Endothelial cell of umbilical vein (primary cell): Measurements from ENCODE around the gene CLEC4M. TPM values are rescaled to one million over a fixed set of nuclear protein-coding genes. Genes with fewer than 3 reads are reported as not detected.

Source experiments
- BruUV-seq: library from RNA; stranded (reverse); fragments of 400-500 nt; replicated peaks from 2 replicates; lab custom pipeline; 2021; lab: Mats Ljungman, UMichigan
- CTCF ChIA-PET: fragments of 300-600, 350-600 bp; sonication (Branson Sonifier 250); formaldehyde crosslinking; loops from one replicate; lab custom pipeline; 2021; ENCODE audit warnings: antibody characterized with exemption, inconsistent platforms; lab: Charles Lee
- POLR2A ChIA-PET: fragments of 300-600, 350-600 bp; sonication (Branson Sonifier 250); formaldehyde crosslinking; loops from one replicate; lab custom pipeline; 2021; ENCODE audit warnings: antibody characterized with exemption, inconsistent platforms; lab: Charles Lee
- DNase-seq: peaks from one replicate; pipeline ENCODE4 v3.0.0-alpha.2; 2011; ENCODE audit warnings: low read depth, low spot score
- FAIRE-seq: peaks from 2 replicates; lab custom pipeline; 2011; peaks lifted over from hg19 to GRCh38; lab: Jason Lieb, UNC
- H2AFZ ChIP-seq: 2 replicates; pipeline ENCODE4 v1.6.0; 2012; ENCODE audit warnings: low read depth, low read length, control low read depth, inconsistent platforms
- H3K27ac ChIP-seq: 2 replicates; pipeline ENCODE4 v1.5.1; 2011; ENCODE audit warnings: low read depth, mild to moderate bottlenecking, control low read depth, low read length, moderate library complexity; ENCODE audit not compliant: insufficient read depth
- H3K27me3 ChIP-seq, 2 experiments: 2 replicates each; pipeline versions ENCODE4 v1.6.0 to v1.6.1; 2011; ENCODE audit warnings: low read length in 2 of 2, mixed read lengths in 1 of 2; ENCODE audit not compliant: control insufficient read depth in 2 of 2, insufficient read depth in 2 of 2
- H3K36me3 ChIP-seq, 2 experiments: 2 replicates in 1 of 2; 3 replicates in 1 of 2; pipeline ENCODE4 v1.5.1; 2011; ENCODE audit warnings: low read length in 2 of 2, mild to moderate bottlenecking in 1 of 2, moderate library complexity in 1 of 2; ENCODE audit not compliant: control insufficient read depth in 2 of 2, insufficient read depth in 2 of 2; ENCODE audit errors: extremely low read depth in 1 of 2
- H3K4me1 ChIP-seq: 3 replicates; pipeline ENCODE4 v1.5.1; 2011; ENCODE audit warnings: mild to moderate bottlenecking, low read length; ENCODE audit not compliant: control insufficient read depth, insufficient read depth; ENCODE audit errors: extremely low read depth
- H3K4me2 ChIP-seq: 2 replicates; pipeline ENCODE4 v1.6.1; 2011; ENCODE audit warnings: low read length, control low read depth, mixed read lengths; ENCODE audit not compliant: insufficient read depth
- H3K4me3 ChIP-seq, 3 experiments: fragments of 200-600 bp in 1 of 3; sonication (generic), shearing (Covaris generic) in 1 of 3; replicated peaks in 1 of 3; 2 replicates each; pipeline ENCODE4 v1.5.1; 2011 to 2016; ENCODE audit warnings: control low read depth in 3 of 3, low read length in 3 of 3, mild to moderate bottlenecking in 2 of 3, inconsistent platforms in 1 of 3, low read depth in 1 of 3, moderate library complexity in 1 of 3; ENCODE audit not compliant: insufficient read depth in 1 of 3
- H3K79me2 ChIP-seq: 2 replicates; pipeline ENCODE4 v1.6.0; 2012; ENCODE audit warnings: low read length, inconsistent platforms; ENCODE audit not compliant: control insufficient read depth, insufficient read depth
- H3K9ac ChIP-seq: replicated peaks from 2 replicates; pipeline ENCODE3; 2011; ENCODE audit warnings: low read length, control low read depth; ENCODE audit not compliant: insufficient read depth; ENCODE audit errors: extremely low read depth
- H3K9me1 ChIP-seq: replicated peaks from 3 replicates; pipeline ENCODE4 v1.6.0; 2011; ENCODE audit warnings: mild to moderate bottlenecking, low read length; ENCODE audit not compliant: control insufficient read depth, insufficient read depth; ENCODE audit errors: extremely low read depth
- H3K9me3 ChIP-seq: replicated peaks from 2 replicates; pipeline ENCODE4 v1.5.1; 2012; ENCODE audit warnings: low read length, inconsistent platforms; ENCODE audit not compliant: control insufficient read depth, insufficient read depth
- H4K20me1 ChIP-seq: replicated peaks from 2 replicates; pipeline ENCODE3; 2011; ENCODE audit warnings: mild to moderate bottlenecking, low read length; ENCODE audit not compliant: control insufficient read depth, insufficient read depth; ENCODE audit errors: extremely low read depth
- EZH2 ChIP-seq: IDR thresholded peaks from 2 replicates; pipeline ENCODE4 v1.6.1; 2012; ENCODE audit warnings: borderline replicate concordance, low read depth, mild to moderate bottlenecking, moderate library complexity, low read length, inconsistent platforms; ENCODE audit not compliant: severe bottlenecking
- FOS ChIP-seq: IDR thresholded peaks from 2 replicates; pipeline ENCODE4 v1.6.1; 2011; ENCODE audit warnings: mild to moderate bottlenecking, low read length, moderate library complexity, borderline replicate concordance; ENCODE audit not compliant: insufficient read depth
- GATA2 ChIP-seq: IDR thresholded peaks from 2 replicates; pipeline ENCODE4 v1.7.0; 2011; ENCODE audit warnings: low read depth, mild to moderate bottlenecking, moderate library complexity, mixed read lengths, low read length; ENCODE audit not compliant: insufficient read length, insufficient read depth
- JUN ChIP-seq: IDR thresholded peaks from 2 replicates; pipeline ENCODE4 v1.6.1; 2011; ENCODE audit warnings: borderline replicate concordance, low read depth; ENCODE audit not compliant: insufficient read length, insufficient read depth
- MYC ChIP-seq: IDR thresholded peaks from one replicate; pipeline ENCODE4 v1.6.1; 2011; ENCODE audit warnings: mild to moderate bottlenecking, low read depth, low read length
- POLR2A ChIP-seq: IDR thresholded peaks from 2 replicates; pipeline ENCODE4 v1.6.1; 2012; ENCODE audit warnings: low read depth, mild to moderate bottlenecking, control low read depth, low read length
- POLR2AphosphoS5 ChIP-seq: IDR thresholded peaks from 2 replicates; pipeline ENCODE4 v1.6.1; 2012; ENCODE audit warnings: low read depth, mild to moderate bottlenecking, control low read depth, low read length, moderate library complexity; ENCODE audit not compliant: insufficient read depth
- dilution Hi-C: fragments of 300-500 bp; cut with MboI; formaldehyde crosslinking; loops from one replicate; pipeline ENCODE4 v1.15.0; 2019; ENCODE audit warnings: low sequenced_read_pairs; ENCODE audit not compliant: extremely low pct_ligation_motif_present
- intact Hi-C: fragments of 100-400 bp; cut with micrococcal nuclease; formaldehyde crosslinking; loops from one replicate; pipeline ENCODE4 v1.10.0; 2022
- polyA plus RNA-seq, 4 experiments: library from polyadenylated mRNA; depleted of rRNA in 3 of 4; stranded (reverse) in 3 of 4; unstranded in 1 of 4; fragments of >200 nt; gene quantifications; 2 replicates each; pipeline versions ENCODE4 v1.2.1 to v1.2.3, GENCODE V29; 2011 to 2012; ENCODE audit warnings: missing spikeins in 1 of 4
- total RNA-seq: library from RNA; stranded (reverse); gene quantifications from 2 replicates; pipeline ENCODE4 v1.2.3, GENCODE V29; 2021
- TF ChIP-seq, protein P1 (sequence below), 2 donors: IDR thresholded peaks; 1 replicate in 1 of 2; 2 replicates in 1 of 2; pipeline ENCODE4 v1.5.1; 2011; ENCODE audit warnings: low read length in 2 of 2, mild to moderate bottlenecking in 2 of 2, moderate library complexity in 2 of 2, control low read depth in 1 of 2, inconsistent platforms in 1 of 2, low read depth in 1 of 2; ENCODE audit not compliant: insufficient read depth in 1 of 2; ENCODE audit errors: extremely low read depth in 1 of 2
- TF ChIP-seq, protein P2 (sequence below): IDR thresholded peaks from 2 replicates; pipeline ENCODE4 v1.6.1; 2011; ENCODE audit not compliant: insufficient read depth, insufficient read length

The CLEC4M gene
- total and polyA plus RNA-seq, 2 donors (not counting 3 experiments of a cell fraction or from before 2014, with no cell fraction given) = 0.46 to 1.0 TPM

DNA sequence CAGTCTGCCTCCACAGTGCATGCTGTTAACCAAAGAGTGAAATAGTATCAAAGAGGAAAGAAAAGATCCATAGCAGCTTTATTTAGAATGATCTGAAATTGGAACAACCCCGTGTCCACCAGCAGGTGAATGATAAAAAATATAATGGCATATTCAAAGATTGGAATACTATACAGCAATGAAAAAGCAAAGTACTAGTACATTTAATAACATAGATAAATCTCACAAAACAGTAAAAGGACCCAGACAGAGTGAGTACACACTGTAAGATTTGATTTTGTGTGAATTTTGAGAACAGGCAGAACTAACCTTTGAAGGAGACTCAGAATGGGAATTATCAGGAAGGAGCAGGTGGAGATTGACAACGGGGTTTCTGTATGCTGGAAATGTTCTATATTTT lies 14.9 kb upstream of the CLEC4M start:
- TF ChIP-seq FOS = no peak
- TF ChIP-seq, protein P1, sequence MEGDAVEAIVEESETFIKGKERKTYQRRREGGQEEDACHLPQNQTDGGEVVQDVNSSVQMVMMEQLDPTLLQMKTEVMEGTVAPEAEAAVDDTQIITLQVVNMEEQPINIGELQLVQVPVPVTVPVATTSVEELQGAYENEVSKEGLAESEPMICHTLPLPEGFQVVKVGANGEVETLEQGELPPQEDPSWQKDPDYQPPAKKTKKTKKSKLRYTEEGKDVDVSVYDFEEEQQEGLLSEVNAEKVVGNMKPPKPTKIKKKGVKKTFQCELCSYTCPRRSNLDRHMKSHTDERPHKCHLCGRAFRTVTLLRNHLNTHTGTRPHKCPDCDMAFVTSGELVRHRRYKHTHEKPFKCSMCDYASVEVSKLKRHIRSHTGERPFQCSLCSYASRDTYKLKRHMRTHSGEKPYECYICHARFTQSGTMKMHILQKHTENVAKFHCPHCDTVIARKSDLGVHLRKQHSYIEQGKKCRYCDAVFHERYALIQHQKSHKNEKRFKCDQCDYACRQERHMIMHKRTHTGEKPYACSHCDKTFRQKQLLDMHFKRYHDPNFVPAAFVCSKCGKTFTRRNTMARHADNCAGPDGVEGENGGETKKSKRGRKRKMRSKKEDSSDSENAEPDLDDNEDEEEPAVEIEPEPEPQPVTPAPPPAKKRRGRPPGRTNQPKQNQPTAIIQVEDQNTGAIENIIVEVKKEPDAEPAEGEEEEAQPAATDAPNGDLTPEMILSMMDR (IDR thresholded peaks at IDR 0.05; ENCODE audit: extremely low read depth in 1 of 2, insufficient read depth in 1 of 2, low read depth in 1 of 2, low read length in 2 of 2) = no peak
- TF ChIP-seq, protein P2, sequence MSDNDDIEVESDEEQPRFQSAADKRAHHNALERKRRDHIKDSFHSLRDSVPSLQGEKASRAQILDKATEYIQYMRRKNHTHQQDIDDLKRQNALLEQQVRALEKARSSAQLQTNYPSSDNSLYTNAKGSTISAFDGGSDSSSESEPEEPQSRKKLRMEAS = no peak
- no peak for TF ChIP-seq POLR2AphosphoS5
- TF ChIP-seq POLR2A = no peak
- TF ChIP-seq GATA2 = no peak
- TF ChIP-seq MYC = no peak
- TF ChIP-seq JUN = no peak
- TF ChIP-seq EZH2 = no peak
- no peaks in the 10 kb centered on the region for H3K36me3 ChIP-seq
- peaks cover 0 to 2% of the 10 kb centered on the region in 2 experiments for H3K27me3 ChIP-seq
- no peaks in the 10 kb centered on the region for H3K9me1 ChIP-seq
- intact Hi-C loops = loop anchor here (1.0 kb wide), 1 partner anchor 51 kb away; no protein-coding TSS in a partner anchor
- CTCF ChIA-PET = interaction anchor here (1.3 to 1.6 kb wide), 2 partner anchors 9 to 51 kb away, joined by 3 to 12 read pairs; no protein-coding TSS in a partner anchor
- H3K79me2 ChIP-seq = no peaks in the 10 kb centered on the region
- no peak overlapping the region for H2AFZ ChIP-seq
- no peak overlapping the region for H3K4me3 ChIP-seq
- no peaks in the 10 kb centered on the region for H4K20me1 ChIP-seq
- DNase-seq (no peak), FAIRE-seq (no peak)
- H3K4me1 ChIP-seq = no peaks in the 10 kb centered on the region
- H3K27ac ChIP-seq = no peak overlapping the region
- H3K9me3 ChIP-seq = no peaks in the 10 kb centered on the region
- H3K9ac ChIP-seq = no peak overlapping the region
- no peak overlapping the region for H3K4me2 ChIP-seq
- dilution Hi-C loops = no loop called here
- POLR2A ChIA-PET = no interaction called here
- BruUV-seq = no TSS peak
